ENCODE results near the gene GARIN5A. TPM values are rescaled to one million over a fixed set of nuclear protein-coding genes. Genes with fewer than 3 reads are reported as not detected.

Gene GARIN5A
- total RNA-seq, 2 donors from 2014 or later: 0.76 TPM; not detected in 1

DNA sequence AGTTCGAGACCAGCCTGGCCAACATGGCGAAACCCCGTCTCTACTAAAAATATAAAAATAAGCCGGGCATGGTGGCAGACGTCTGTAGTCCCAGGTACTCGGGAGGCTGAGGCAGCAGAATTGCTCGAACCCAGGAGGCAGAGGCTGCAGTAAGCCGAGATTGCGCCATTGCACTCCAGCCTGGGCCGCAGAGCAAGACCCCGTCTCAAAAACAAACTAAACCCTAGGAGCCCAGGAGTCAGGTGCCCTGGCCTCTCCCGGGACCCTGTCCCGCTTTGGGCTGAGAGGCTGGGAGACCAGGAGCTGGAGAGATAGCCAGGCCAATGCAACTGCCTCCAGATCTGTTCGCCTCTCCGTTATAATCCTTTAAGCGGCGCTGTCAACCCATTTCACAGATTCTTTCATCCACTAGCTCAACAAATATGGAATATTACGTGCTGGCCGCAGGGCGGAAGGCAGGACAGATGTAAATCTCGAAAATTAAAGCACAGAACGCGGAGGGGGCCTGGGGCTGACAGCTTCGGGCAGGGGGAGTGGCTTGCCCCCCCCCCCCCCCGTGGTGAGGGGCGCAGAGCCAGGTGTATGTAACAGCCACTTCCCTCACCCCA, 49.2 kb downstream of the GARIN5A start:
- Mint-ChIP-seq H3K9me3 (no peaks in the 10 kb centered on the region), H3K4me1 (ENCODE audit: low read depth) (peaks cover 20% of the 10 kb centered on the region), H3K27me3 (ENCODE audit: low read depth) (peaks cover 26% of the 10 kb centered on the region), H3K27ac (no peak overlapping the region), H3K36me3 (ENCODE audit: insufficient read depth in 2 of 2) (no peaks in the 10 kb centered on the region), H3K4me3 (peak overlapping the region; percentile 37 to 49)
- DNase-seq: no peak
- no peak for ATAC-seq (replicated peaks in 1 of 2)

DNA sequence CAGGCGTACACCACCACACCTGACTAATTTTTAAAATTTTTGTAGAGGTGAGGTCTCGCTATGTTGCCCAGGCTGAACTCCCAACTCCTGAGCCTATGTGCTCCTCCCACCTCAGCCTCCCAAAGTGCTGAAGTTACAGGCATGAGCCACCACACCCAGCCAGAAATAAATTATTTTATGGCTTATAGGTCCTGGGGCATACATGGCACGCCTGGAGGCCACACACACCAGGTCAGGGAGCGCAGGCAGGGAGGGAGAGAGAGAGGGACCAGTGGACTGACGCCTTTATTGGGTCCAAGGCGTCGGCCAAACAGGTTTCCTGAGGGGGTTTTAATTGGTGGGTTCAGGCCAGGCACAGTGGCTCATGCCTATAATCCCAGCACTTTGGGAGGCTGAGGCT, 51.1 kb downstream of the GARIN5A start:
- Mint-ChIP-seq H3K4me1 (ENCODE audit: low read depth) (peaks cover 14% of the 10 kb centered on the region), H3K9me3 (peaks cover 0 to 3% of the 10 kb centered on the region in 2 donors), H3K36me3 (ENCODE audit: insufficient read depth in 2 of 2) (peaks cover 0 to 6% of the 10 kb centered on the region in 2 donors), H3K27me3 (ENCODE audit: low read depth) (peaks cover 21% of the 10 kb centered on the region), H3K4me3 (no peak overlapping the region), H3K27ac (no peak overlapping the region)
- DNase-seq: no peak
- ATAC-seq (replicated peaks in 1 of 2): no peak

DNA sequence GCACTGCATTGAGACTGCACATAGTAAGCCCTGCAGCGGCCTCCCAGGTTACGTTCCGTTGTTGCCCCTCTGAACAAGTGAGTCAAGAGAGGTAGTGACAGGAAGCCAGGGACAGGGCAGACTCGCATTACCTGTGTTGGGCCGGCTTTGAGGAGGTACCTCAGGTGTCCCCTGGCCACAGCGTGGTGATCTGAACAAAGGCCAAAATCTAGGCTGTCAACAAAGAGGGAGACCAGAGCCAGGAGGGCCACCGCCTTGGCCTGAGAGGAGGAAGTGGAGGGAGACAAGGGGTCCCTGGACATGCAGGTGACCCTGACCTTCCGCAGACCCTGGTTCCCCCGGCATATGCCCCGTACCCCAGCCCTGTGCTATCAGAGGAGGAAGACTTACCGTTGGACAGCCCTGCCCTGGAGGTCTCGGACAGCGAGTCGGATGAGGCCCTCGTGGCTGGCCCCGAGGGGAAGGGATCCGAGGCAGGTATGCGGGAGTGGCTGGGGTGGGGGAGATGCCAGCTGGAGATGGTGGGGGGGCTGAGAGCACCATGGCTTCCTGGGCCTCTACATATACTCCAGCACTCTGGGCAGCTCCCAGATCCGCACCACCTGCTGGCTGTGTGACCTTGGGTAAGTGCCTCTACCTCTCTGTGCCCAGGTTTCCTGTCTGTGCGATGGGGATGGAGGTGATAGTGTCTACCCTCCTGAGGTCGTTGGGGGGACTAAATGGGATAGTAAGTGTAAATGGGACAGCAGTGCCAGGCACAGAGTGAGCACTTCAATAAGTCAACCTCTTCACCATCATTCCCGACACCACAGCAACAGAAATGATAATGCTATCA, 53.2 kb downstream of the GARIN5A start:
- no peak for DNase-seq
- Mint-ChIP-seq H3K36me3 (ENCODE audit: insufficient read depth in 2 of 2) (peaks cover 8 to 10% of the 10 kb centered on the region in 2 donors), H3K27ac (no peak overlapping the region), H3K9me3 (peaks cover 0 to 3% of the 10 kb centered on the region in 2 donors), H3K27me3 (ENCODE audit: low read depth) (peaks cover 25% of the 10 kb centered on the region), H3K4me1 (ENCODE audit: low read depth) (peaks cover 23% of the 10 kb centered on the region), H3K4me3 (no peak overlapping the region)
- no peak for ATAC-seq (replicated peaks in 1 of 2)

GRCh38 chr19:50422397-50423278, 54.0 kb downstream of the GARIN5A start:
- H3K4me1 Mint-ChIP-seq (ENCODE audit: low read depth): peaks cover 23% of the 10 kb centered on the region
- DNase-seq: no peak
- no peak overlapping the region for H3K27ac Mint-ChIP-seq
- peaks cover 8 to 10% of the 10 kb centered on the region in 2 donors for H3K36me3 Mint-ChIP-seq (ENCODE audit: insufficient read depth in 2 of 2)
- peaks cover 0 to 3% of the 10 kb centered on the region in 2 donors for H3K9me3 Mint-ChIP-seq
- ATAC-seq (replicated peaks in 1 of 2): no peak
- no peak overlapping the region for H3K4me3 Mint-ChIP-seq
- H3K27me3 Mint-ChIP-seq (ENCODE audit: low read depth): peaks cover 25% of the 10 kb centered on the region

- H3K9me3 Mint-ChIP-seq: peaks cover 0 to 3% of the 10 kb centered on the region in 2 donors
- no peak overlapping the region for H3K4me3 Mint-ChIP-seq
- peaks cover 8 to 10% of the 10 kb centered on the region in 2 donors for H3K36me3 Mint-ChIP-seq (ENCODE audit: insufficient read depth in 2 of 2)
- H3K27ac Mint-ChIP-seq: no peak overlapping the region
- ATAC-seq (replicated peaks in 1 of 2): no peak
- no peak for DNase-seq
- H3K27me3 Mint-ChIP-seq (ENCODE audit: low read depth): peaks cover 25% of the 10 kb centered on the region
- H3K4me1 Mint-ChIP-seq (ENCODE audit: low read depth): peaks cover 23% of the 10 kb centered on the region
Measured at GRCh38 chr19:50420808-50421207, 55.8 kb downstream of the GARIN5A start.

DNA sequence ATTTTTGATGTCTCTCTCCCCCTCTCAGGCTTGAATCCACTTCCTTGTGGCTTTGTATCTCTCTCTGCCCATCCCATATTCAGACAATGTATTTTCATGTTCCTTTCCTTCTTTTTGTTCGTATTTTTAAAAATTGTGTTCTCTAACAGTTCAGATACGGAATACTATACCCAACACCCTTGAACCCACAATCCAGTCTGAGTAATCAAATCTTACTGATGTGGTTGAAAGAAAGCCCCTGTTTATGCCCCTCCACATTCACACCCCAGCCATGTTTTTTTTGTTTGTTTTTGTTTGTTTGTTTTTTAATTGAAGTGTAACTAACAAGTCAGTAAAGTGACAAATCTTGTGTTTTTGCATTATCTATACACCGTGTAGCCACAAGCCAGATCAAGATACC, 56.5 kb downstream of the GARIN5A start:
- H3K9me3 Mint-ChIP-seq: peaks cover 0 to 3% of the 10 kb centered on the region in 2 donors

GRCh38 chr19:50419580-50420035, 57.0 kb downstream of the GARIN5A start:
- DNase-seq (no peak), ATAC-seq (replicated peaks in 1 of 2) (peak in 1 of 2 donors; percentile 15)
- Mint-ChIP-seq H3K4me1 (ENCODE audit: low read depth) (peaks cover 27% of the 10 kb centered on the region), H3K4me3 (peak overlapping the region in 1 of 2 donors; percentile 49), H3K27ac (no peak overlapping the region), H3K36me3 (ENCODE audit: insufficient read depth in 2 of 2) (peaks cover 8 to 10% of the 10 kb centered on the region in 2 donors), H3K27me3 (ENCODE audit: low read depth) (peaks cover 25% of the 10 kb centered on the region), H3K9me3 (peaks cover 0 to 3% of the 10 kb centered on the region in 2 donors)

More for the DNA sequence above, 56.5 kb downstream of the GARIN5A start:
- H3K27me3 Mint-ChIP-seq (ENCODE audit: low read depth): peaks cover 25% of the 10 kb centered on the region
- peaks cover 8 to 10% of the 10 kb centered on the region in 2 donors for H3K36me3 Mint-ChIP-seq (ENCODE audit: insufficient read depth in 2 of 2)
- peaks cover 23% of the 10 kb centered on the region for H3K4me1 Mint-ChIP-seq (ENCODE audit: low read depth)
- H3K27ac Mint-ChIP-seq: peak overlapping the region; percentile 69
- ATAC-seq (replicated peaks in 1 of 2) (no peak), DNase-seq (no peak)
- H3K4me3 Mint-ChIP-seq: peak overlapping the region; percentile 49 to 80

DNA sequence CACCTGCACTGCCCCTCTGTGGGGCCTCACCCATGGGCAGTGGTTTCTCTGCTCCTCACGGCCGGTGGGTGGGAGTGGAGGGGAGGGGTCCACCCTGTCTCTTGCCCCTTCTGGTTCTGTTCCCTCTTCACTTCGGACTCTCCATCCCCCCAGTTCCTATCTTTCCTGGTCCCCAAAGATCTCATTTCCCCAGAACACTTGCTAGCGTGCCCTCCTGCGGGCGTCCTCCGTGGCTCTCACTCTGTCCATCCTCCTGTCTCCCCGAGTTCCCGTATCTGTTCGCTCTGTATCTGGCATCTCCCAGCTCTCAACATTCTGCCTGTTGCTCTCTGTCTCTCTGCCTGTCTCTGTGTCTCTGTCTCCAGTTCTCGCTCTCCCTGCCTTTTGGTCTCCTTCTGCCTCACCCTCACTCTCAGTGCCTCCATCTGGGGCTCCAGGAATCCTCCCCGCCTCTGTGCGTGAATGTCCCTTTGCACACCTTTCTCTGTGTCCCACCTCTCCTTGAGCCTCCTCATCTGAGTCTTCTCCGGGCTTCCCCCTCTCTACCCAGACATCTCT, 57.5 kb downstream of the GARIN5A start:
- ATAC-seq (replicated peaks in 1 of 2): no peak
- peaks cover 0 to 3% of the 10 kb centered on the region in 2 donors for H3K9me3 Mint-ChIP-seq
- no peak for DNase-seq
- H3K36me3 Mint-ChIP-seq (ENCODE audit: insufficient read depth in 2 of 2): peaks cover 8 to 12% of the 10 kb centered on the region in 2 donors
- no peak overlapping the region for H3K27ac Mint-ChIP-seq
- peaks cover 25% of the 10 kb centered on the region for H3K27me3 Mint-ChIP-seq (ENCODE audit: low read depth)
- H3K4me1 Mint-ChIP-seq (ENCODE audit: low read depth): peaks cover 30% of the 10 kb centered on the region
- H3K4me3 Mint-ChIP-seq: peak overlapping the region; percentile 9 to 49

DNA sequence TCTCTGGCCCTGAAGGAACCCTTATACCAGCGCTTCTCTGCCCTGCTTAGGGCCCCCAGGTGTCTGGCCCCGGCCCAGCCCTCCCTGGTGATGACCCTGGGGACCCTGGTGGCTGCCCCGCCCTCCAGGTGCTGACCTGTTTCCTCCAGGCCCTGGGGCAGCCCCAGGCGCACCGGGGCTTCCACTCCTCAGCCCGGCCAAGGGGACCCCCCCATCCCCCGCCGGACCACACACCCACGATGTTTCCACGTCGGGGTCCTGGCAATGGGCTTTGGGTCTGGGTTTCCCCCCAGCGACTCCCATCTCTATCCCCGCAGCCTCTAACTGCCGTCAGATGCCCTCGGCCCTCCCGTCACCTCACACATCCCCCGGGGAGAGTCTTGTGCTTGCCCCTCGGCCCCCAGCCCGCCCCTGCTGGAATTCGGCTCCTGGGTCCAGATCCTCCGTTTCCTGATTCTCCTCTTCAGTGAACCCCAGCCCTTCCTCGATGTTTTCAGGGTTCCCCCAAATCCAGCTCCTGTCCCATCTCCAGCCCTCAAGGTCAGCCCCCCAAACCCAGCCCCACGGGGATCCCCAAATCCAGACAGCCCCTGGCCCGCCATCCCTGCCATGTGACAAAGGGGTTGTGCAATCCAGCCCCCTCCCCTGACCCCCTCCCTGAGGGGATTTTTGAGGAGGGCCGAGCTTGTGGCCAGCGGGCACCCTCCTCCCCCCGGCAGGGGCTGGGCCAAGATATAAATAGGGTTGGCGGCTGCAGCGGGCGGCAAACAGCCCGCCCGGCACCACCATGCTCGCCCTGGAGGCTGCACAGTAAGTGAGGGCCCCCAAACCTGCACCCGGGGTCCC, 58.2 kb downstream of the GARIN5A start, which contains the start of gene SPIB:
Gene SPIB (plus strand): TSS at position 763 of the 846 bp plus-strand sequence. CDS start 25 bp downstream, at position 788.
- H3K4me3 Mint-ChIP-seq: peak within 1 kb of the TSS; percentile 9 to 49
- ATAC-seq (replicated peaks in 1 of 2) (peak in 1 of 2 donors; percentile 7), DNase-seq (no peak)
- H3K27ac Mint-ChIP-seq: no peak within 1 kb of the TSS
- H3K9me3 Mint-ChIP-seq: peaks cover 0 to 3% of the 10 kb centered on the region in 2 donors
- H3K36me3 Mint-ChIP-seq (ENCODE audit: insufficient read depth in 2 of 2): peaks cover 8 to 12% of the 10 kb centered on the region in 2 donors
- peaks cover 30% of the 10 kb centered on the region for H3K4me1 Mint-ChIP-seq (ENCODE audit: low read depth)
- H3K27me3 Mint-ChIP-seq (ENCODE audit: low read depth): peaks cover 25% of the 10 kb centered on the region

GRCh38 chr19:50417111-50418081, 59.3 kb downstream of the GARIN5A start:
- DNase-seq (no peak), ATAC-seq (replicated peaks in 1 of 2) (no peak)
- no peak overlapping the region for H3K4me3 Mint-ChIP-seq
- H3K9me3 Mint-ChIP-seq: peaks cover 0 to 3% of the 10 kb centered on the region in 2 donors
- no peak overlapping the region for H3K27ac Mint-ChIP-seq
- H3K27me3 Mint-ChIP-seq (ENCODE audit: low read depth): peaks cover 25% of the 10 kb centered on the region
- peaks cover 8 to 15% of the 10 kb centered on the region in 2 donors for H3K36me3 Mint-ChIP-seq (ENCODE audit: insufficient read depth in 2 of 2)
- H3K4me1 Mint-ChIP-seq (ENCODE audit: low read depth): peaks cover 30% of the 10 kb centered on the region
